ENCODE data around the gene CHST8.

The CHST8 gene

GRCh38 chr19:33675501-33676124 is 53.9 kb downstream of the CHST8 start:
- in situ Hi-C loops (cut with MboI; ENCODE audit: low sequenced_read_pairs, unreplicated experiment), result no loop called here
- TF ChIP-seq CTCF (IDR thresholded peaks at IDR 0.05; ENCODE audit: borderline replicate concordance, control extremely low read depth, extremely low read depth, insufficient read depth, missing control alignments), result no peak
- no peak for DNase-seq (ENCODE audit: low spot score)

GRCh38 chr19:33676999-33677665 is 55.4 kb downstream of the CHST8 start:
- no peak for TF ChIP-seq CTCF (IDR thresholded peaks at IDR 0.05; ENCODE audit: borderline replicate concordance, control extremely low read depth, extremely low read depth, insufficient read depth, missing control alignments)
- in situ Hi-C loops (cut with MboI; ENCODE audit: low sequenced_read_pairs, unreplicated experiment), result no loop called here
- no peak for DNase-seq (ENCODE audit: low spot score)

- DNase-seq (ENCODE audit: low spot score), result no peak
- TF ChIP-seq CTCF (IDR thresholded peaks at IDR 0.05; ENCODE audit: borderline replicate concordance, control extremely low read depth, extremely low read depth, insufficient read depth, missing control alignments), result no peak
- in situ Hi-C loops (cut with MboI; ENCODE audit: low sequenced_read_pairs, unreplicated experiment), result no loop called here
These were observed 56.1 kb downstream of the CHST8 start for GRCh38 chr19:33677745-33678426.

- in situ Hi-C loops (cut with MboI; ENCODE audit: low sequenced_read_pairs, unreplicated experiment), result no loop called here
- no peak for TF ChIP-seq CTCF (IDR thresholded peaks at IDR 0.05; ENCODE audit: borderline replicate concordance, control extremely low read depth, extremely low read depth, insufficient read depth, missing control alignments)
- no peak for DNase-seq (ENCODE audit: low spot score)
These were observed 57.2 kb downstream of the CHST8 start for GRCh38 chr19:33678796-33679585.

- no peak for TF ChIP-seq CTCF (IDR thresholded peaks at IDR 0.05; ENCODE audit: borderline replicate concordance, control extremely low read depth, extremely low read depth, insufficient read depth, missing control alignments)
- in situ Hi-C loops (cut with MboI; ENCODE audit: low sequenced_read_pairs, unreplicated experiment), result no loop called here
- DNase-seq (ENCODE audit: low spot score), result no peak
These were observed 57.9 kb downstream of the CHST8 start for GRCh38 chr19:33679696-33680095.

GRCh38 chr19:33681081-33681680 is 59.4 kb downstream of the CHST8 start:
- DNase-seq (ENCODE audit: low spot score), result no peak
- TF ChIP-seq CTCF (IDR thresholded peaks at IDR 0.05; ENCODE audit: borderline replicate concordance, control extremely low read depth, extremely low read depth, insufficient read depth, missing control alignments), result no peak
- in situ Hi-C loops (cut with MboI; ENCODE audit: low sequenced_read_pairs, unreplicated experiment), result no loop called here

All from GM13976 (cell line).